Natural killer cell treated with Interleukin-12 subunit alpha and Interleukin-12 subunit beta and Interleukin-15 and Interleukin-18, amount 100 ng/mL, for 72 hours (primary cell): ENCODE data around the gene LGSN. TPM values are rescaled to one million over a fixed set of nuclear protein-coding genes. Genes with fewer than 3 reads are reported as not detected.
"Not testable (repeated sequence)": the region's sequence is repeated elsewhere in the genome, so short reads cannot be mapped to it uniquely, and the experiment has no call there.

Experiments
- ATAC-seq, 2 donors: fragments of 150-1000 bp; cut with Tn5 transposase in 1 of 2; sonication (Bioruptor Pico), chemical (Tn5 transposase) in 1 of 2; 2 replicates each; pipeline ENCODE4 v1.10.0; 2021
- DNase-seq: peaks from one replicate; pipeline ENCODE4 v3.0.0; 2022; ENCODE audit warnings: low spot score
- H3K27ac Mint-ChIP-seq, 2 donors: 1 replicate in 1 of 2; 2 replicates in 1 of 2; pipeline ENCODE4 v1.8.0; 2022; ENCODE audit warnings: mixed read lengths in 2 of 2, mild to moderate bottlenecking in 1 of 2, moderate library complexity in 1 of 2
- H3K27me3 Mint-ChIP-seq, 2 donors: 1 replicate in 1 of 2; 2 replicates in 1 of 2; pipeline ENCODE4 v1.8.0; 2022; ENCODE audit warnings: mixed read lengths in 2 of 2
- H3K36me3 Mint-ChIP-seq: one replicate; pipeline ENCODE4 v1.8.0; 2022; ENCODE audit warnings: mixed read lengths
- H3K4me1 Mint-ChIP-seq, 2 donors: 1 replicate in 1 of 2; 2 replicates in 1 of 2; pipeline ENCODE4 v1.8.0; 2022; ENCODE audit warnings: low read depth in 2 of 2, mixed read lengths in 2 of 2, mild to moderate bottlenecking in 1 of 2
- H3K4me3 Mint-ChIP-seq: one replicate; pipeline ENCODE4 v1.8.0; 2022; ENCODE audit warnings: mixed read lengths
- H3K9me3 Mint-ChIP-seq: 2 replicates; pipeline ENCODE4 v1.8.0; 2022; ENCODE audit warnings: mixed read lengths
- total RNA-seq, 2 donors: library from RNA; stranded (reverse); gene quantifications; one replicate each; pipeline ENCODE4 v1.2.3, GENCODE V29; 2022

The LGSN gene, protein sequence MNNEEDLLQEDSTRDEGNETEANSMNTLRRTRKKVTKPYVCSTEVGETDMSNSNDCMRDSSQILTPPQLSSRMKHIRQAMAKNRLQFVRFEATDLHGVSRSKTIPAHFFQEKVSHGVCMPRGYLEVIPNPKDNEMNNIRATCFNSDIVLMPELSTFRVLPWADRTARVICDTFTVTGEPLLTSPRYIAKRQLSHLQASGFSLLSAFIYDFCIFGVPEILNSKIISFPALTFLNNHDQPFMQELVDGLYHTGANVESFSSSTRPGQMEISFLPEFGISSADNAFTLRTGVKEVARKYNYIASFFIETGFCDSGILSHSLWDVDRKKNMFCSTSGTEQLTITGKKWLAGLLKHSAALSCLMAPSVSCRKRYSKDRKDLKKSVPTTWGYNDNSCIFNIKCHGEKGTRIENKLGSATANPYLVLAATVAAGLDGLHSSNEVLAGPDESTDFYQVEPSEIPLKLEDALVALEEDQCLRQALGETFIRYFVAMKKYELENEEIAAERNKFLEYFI
- total RNA-seq, result not detected

DNA sequence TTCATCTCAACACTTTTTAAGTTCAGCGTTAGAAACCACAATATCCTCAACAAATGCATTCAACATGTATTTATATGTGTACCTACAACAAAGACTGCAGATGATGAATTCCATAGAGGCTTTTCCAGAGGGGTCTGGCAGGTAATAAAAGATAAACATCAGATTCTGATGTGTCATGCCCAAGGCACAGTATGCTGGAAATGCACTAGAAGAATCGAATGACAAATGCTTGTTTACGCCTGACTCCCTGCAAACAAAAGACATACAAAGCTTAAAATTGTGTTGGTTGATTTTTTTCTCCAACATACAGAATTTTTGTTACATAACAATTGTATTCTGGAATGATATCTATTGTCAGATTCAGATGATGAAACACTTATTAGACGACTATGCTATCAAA lies at the start of gene LGSN:
TSS of gene LGSN (minus strand) at position 45 of the 400 bp plus-strand sequence. CDS start at position 5, 40 bp downstream.
- Mint-ChIP-seq H3K4me1 (no peaks in the 10 kb centered on the region), H3K27me3 (no peaks in the 10 kb centered on the region), H3K9me3 (no peaks in the 10 kb centered on the region), H3K27ac (no peak within 1 kb of the TSS), H3K36me3 (no peaks in the 10 kb centered on the region), H3K4me3 (no peak within 1 kb of the TSS)
- ATAC-seq (no peak), DNase-seq (no peak)

DNA sequence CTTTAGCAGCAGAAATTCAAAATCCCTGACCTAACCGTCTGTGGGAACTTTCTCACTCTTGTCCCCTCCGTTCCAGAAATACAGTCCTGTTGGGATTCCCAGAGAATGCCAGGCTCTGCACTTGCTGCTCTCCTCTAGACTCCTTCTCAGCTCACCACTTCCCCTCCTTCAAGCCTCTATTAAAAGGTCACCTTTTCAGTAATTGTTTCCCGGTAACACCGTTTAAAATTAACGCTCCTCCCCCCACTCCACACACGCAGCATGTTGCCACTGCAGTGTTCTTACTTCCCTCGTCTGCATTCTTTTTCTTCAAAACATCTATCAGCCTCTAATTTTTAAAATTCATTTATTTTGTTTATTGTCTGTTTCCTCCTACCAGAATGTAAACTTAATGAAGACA lies 48.6 kb upstream of the LGSN start:
- Mint-ChIP-seq H3K9me3 (peaks cover 6% of the 10 kb centered on the region), H3K27ac (no peak overlapping the region), H3K36me3 (peaks cover 12% of the 10 kb centered on the region), H3K4me3 (no peak overlapping the region), H3K27me3 (peaks cover 2 to 3% of the 10 kb centered on the region in 2 donors), H3K4me1 (no peaks in the 10 kb centered on the region)
- DNase-seq (no peak), ATAC-seq (no peak)

DNA sequence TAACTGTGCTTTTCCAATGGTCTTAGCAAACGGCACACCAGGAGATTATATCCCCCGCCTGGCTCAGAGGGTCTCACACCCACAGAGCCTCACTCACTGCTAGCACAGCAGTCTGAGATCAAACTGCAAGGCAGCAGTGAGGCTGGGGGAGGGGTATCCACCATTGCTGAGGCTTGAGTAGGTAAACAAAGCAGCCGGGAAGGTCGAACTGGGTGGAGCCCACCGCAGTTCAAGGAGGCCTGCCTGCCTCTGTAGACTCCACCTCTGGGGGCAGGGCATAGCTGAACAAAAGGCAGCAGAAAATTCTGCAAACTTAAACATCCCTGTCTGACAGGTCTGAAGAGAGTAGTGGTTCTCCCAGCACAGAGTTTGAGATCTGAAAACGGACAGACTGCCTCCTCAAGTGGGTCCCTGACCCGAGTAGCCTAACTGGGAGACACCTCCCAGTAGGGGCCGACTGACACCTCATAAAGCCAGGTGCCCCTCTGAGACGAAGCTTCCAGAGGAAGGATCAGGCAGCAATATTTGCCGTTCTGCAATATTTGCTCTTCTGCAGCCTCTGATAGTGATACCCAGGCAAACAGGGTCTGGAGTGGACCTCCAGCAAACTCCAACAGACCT lies 42.8 kb upstream of the LGSN start:
- H3K4me1 Mint-ChIP-seq, H3K4me3 Mint-ChIP-seq, H3K27ac Mint-ChIP-seq, DNase-seq, H3K27me3 Mint-ChIP-seq, H3K9me3 Mint-ChIP-seq, ATAC-seq: not testable (repeated sequence)
- H3K36me3 Mint-ChIP-seq, result peaks cover 21% of the 10 kb centered on the region

DNA sequence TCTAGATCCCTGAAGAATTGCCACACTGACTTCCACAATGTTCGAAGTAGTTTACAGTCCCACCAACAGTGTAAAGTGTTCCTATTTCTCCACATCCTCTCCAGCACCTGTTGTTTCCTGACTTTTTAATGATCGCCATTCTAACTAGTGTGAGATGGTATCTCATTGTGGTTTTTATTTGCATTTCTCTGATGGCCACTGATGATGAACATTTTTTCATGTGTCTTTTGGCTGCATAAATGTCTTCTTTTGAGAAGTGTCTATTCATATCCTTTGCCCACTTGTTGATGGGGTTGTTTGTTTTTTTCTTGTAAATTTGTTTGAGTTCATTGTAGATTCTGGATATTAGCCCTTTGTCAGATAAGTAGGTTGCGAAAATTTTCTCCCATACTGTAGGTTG lies 37.6 kb upstream of the LGSN start:
- not testable (repeated sequence) for ATAC-seq, H3K27me3 Mint-ChIP-seq, H3K9me3 Mint-ChIP-seq, H3K27ac Mint-ChIP-seq, H3K36me3 Mint-ChIP-seq, DNase-seq, H3K4me3 Mint-ChIP-seq
- peaks cover 9 to 27% of the 10 kb centered on the region in 2 donors for H3K4me1 Mint-ChIP-seq

DNA sequence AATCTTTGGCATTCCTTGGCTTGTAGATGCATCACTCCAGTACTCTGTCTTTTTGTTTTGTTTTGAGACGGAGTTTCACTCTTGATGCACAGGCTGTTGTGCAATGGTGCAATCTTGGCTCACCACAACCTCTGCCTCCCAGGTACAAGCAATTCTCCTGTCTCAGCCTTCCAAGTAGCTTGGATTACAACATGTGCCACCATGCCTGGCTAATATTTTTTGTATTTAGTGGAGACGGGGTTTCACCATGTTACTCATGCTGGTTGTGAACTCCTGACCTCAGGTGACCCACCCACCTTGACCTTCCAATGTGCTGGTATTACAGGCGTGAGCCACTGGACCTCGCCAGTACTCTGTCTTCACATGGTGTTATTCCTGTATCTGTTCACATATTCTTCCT lies 35.8 kb upstream of the LGSN start:
- H3K36me3 Mint-ChIP-seq, result peaks cover 6% of the 10 kb centered on the region

DNA sequence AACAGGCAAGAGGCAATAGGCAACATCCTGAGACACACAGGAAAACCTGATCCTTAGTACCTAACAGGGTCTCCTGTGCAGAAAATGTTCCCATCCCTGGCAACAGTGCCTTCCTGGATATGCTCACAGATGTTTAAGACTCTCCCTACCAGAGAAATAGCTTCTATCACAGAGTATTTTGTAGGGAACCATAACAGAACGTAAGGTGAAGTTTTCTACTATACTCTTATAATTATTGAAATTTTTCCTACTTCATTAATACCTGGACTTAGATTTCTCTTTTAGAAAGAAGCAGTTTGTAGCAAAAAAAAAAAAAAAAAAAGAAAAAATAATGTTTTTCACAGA lies 33.5 kb upstream of the LGSN start:
- Mint-ChIP-seq H3K4me3 (peak overlapping the region; percentile 78), H3K27ac (peak overlapping the region; percentile 76 to 79), H3K9me3 (no peaks in the 10 kb centered on the region)

More for the DNA sequence above, 35.8 kb upstream of the LGSN start:
- peaks cover 0 to 2% of the 10 kb centered on the region in 2 donors for H3K27me3 Mint-ChIP-seq
- DNase-seq, result no peak
- peak in 1 of 2 donors; percentile 76 for ATAC-seq
- H3K4me1 Mint-ChIP-seq, result peaks cover 16 to 36% of the 10 kb centered on the region in 2 donors
- H3K4me3 Mint-ChIP-seq, result no peak overlapping the region
- H3K27ac Mint-ChIP-seq, result peak overlapping the region in 1 of 2 donors; percentile 63
- peaks cover 3% of the 10 kb centered on the region for H3K9me3 Mint-ChIP-seq

DNA sequence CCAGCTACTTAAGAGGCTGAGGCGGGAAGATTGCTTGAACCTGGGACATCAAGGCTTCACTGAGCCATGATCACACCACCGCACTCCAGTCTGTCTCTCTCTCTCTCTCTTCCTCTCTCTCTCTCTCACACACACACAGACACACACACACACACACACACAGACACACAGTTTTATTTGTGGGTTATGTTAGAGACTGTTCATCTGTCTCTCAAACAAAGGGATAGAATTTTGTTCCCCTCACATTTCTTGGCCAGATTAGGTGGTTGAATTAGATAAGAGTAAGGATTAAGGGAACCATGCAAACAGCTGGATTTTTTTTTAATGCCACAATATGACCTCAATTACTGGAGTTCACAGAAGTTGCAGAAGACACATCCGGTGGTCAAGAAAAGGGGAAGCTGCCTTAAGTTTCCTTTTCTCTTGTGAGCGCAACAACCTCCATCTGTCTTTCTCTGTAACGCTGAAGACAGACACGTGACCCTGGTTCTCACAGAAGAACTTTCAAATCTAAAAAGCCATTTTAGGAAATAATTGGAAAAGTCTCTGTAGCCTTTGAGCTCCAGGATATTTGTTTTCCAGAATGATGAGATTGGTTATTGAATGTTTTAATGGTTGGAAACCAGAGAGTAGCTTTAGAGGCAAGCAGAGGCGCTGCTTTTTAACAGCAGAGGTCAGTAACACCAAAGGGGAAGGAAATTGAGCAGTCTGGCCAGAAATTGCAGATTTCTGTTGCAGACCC lies 32.9 kb upstream of the LGSN start:
- Mint-ChIP-seq H3K27ac (peak overlapping the region; percentile 76 to 79), H3K9me3 (no peaks in the 10 kb centered on the region), H3K36me3 (no peaks in the 10 kb centered on the region), H3K4me1 (peaks cover 20 to 39% of the 10 kb centered on the region in 2 donors), H3K4me3 (peak overlapping the region; percentile 78), H3K27me3 (no peaks in the 10 kb centered on the region)
- no peak for DNase-seq
- ATAC-seq, result peak; percentile 82 to 87

More for the DNA sequence above, 33.5 kb upstream of the LGSN start:
- peaks cover 20 to 39% of the 10 kb centered on the region in 2 donors for H3K4me1 Mint-ChIP-seq
- ATAC-seq (no peak), DNase-seq (no peak)
- H3K27me3 Mint-ChIP-seq, result no peaks in the 10 kb centered on the region
- no peaks in the 10 kb centered on the region for H3K36me3 Mint-ChIP-seq

DNA sequence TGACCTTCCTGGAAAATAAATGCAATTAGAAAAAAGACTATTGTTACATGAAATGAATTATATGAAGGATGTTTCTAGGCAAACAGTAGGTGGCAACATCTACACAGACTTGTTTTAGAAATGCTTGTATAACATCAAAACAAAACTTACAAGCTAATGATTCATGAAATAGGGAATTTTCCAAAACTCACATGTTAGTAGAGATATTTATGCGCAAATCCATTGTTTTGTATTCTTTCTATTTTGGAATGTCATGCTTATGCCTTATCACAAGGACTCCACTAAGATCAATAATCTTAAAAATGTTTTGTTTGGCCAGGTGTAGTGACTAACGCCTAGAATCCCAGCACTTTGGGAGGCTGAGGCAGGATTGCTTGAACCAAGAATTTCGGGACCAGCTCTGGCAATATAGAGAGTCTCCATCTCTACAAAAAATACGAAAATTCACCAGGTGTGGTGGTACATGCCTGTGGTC lies 32.3 kb upstream of the LGSN start:
- Mint-ChIP-seq H3K9me3 (no peaks in the 10 kb centered on the region), H3K27ac (peak overlapping the region; percentile 76 to 79), H3K4me3 (peak overlapping the region; percentile 78), H3K36me3 (no peaks in the 10 kb centered on the region), H3K27me3 (no peaks in the 10 kb centered on the region), H3K4me1 (peaks cover 20 to 39% of the 10 kb centered on the region in 2 donors)
- DNase-seq, result no peak
- ATAC-seq, result peak in 1 of 2 donors; percentile 45

DNA sequence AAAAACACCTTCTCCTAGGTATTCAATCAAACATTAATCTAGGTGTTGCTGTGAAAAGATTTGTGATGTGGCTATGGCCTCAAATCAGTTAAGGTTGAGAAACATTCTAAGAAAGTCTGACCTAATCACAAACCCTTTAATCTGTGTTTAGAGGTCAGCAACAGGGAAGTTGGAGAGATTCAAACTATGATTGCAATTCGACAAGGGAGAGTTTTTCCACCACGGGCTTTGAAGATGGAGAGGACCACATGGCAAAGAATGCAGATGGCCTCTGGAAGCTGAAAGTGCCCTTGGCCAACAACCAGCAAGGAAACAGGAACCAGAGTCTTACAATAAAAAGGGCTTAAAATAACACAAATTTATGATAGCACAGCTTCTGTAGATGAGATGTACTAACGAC lies 29.6 kb upstream of the LGSN start:
- H3K9me3 Mint-ChIP-seq, result no peaks in the 10 kb centered on the region
- peak overlapping the region in 1 of 2 donors; percentile 66 for H3K27ac Mint-ChIP-seq
- no peaks in the 10 kb centered on the region for H3K27me3 Mint-ChIP-seq
- ATAC-seq (no peak), DNase-seq (no peak)
- H3K4me3 Mint-ChIP-seq, result no peak overlapping the region
- H3K36me3 Mint-ChIP-seq, result no peaks in the 10 kb centered on the region
- H3K4me1 Mint-ChIP-seq, result peaks cover 20 to 25% of the 10 kb centered on the region in 2 donors

DNA sequence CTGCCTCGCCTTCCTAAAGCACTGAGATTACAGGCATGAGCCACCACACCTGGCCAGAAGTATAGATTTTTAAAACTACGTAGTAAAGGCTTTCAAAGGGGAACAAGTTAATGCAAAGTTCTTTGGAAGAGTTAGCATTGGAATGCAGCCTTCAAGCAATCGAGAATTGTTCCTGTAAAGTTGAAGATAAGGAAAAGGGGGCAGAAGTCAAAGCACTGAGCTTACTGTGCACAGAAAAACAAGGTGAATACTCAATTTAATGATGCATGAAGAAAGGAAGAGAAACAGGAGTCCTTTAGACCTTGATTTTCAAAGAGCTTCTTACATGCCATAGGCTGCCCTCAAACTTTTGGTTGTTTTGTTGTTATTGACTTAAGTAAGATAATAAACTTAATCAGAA lies 29.1 kb upstream of the LGSN start:
- ATAC-seq (no peak), DNase-seq (no peak)
- Mint-ChIP-seq H3K4me1 (peaks cover 20 to 24% of the 10 kb centered on the region in 2 donors), H3K27me3 (no peaks in the 10 kb centered on the region), H3K27ac (peak overlapping the region in 1 of 2 donors; percentile 66), H3K36me3 (no peaks in the 10 kb centered on the region), H3K4me3 (no peak overlapping the region), H3K9me3 (no peaks in the 10 kb centered on the region)

DNA sequence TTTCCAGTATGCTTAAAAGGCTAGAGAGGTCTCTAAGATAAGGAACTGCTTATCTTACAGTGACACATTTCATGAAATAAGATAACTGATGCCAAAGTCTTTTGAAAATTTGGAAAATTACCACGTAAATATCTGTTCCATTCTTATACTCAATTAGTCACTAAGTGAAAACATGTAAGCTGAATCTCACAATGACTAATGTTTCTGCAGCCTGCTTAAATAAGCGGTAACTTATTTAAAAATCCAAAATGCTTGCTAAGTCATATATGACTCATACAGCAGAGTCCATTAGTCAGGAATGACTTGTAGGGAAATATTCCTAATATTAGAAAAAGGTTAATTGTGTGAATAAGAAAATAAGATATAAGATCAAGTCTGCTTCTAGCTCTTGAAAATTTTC lies 27.8 kb upstream of the LGSN start:
- DNase-seq (no peak), ATAC-seq (no peak)
- Mint-ChIP-seq H3K4me1 (peaks cover 13 to 14% of the 10 kb centered on the region in 2 donors), H3K9me3 (no peaks in the 10 kb centered on the region), H3K27ac (no peak overlapping the region), H3K27me3 (no peaks in the 10 kb centered on the region), H3K4me3 (no peak overlapping the region), H3K36me3 (no peaks in the 10 kb centered on the region)

DNA sequence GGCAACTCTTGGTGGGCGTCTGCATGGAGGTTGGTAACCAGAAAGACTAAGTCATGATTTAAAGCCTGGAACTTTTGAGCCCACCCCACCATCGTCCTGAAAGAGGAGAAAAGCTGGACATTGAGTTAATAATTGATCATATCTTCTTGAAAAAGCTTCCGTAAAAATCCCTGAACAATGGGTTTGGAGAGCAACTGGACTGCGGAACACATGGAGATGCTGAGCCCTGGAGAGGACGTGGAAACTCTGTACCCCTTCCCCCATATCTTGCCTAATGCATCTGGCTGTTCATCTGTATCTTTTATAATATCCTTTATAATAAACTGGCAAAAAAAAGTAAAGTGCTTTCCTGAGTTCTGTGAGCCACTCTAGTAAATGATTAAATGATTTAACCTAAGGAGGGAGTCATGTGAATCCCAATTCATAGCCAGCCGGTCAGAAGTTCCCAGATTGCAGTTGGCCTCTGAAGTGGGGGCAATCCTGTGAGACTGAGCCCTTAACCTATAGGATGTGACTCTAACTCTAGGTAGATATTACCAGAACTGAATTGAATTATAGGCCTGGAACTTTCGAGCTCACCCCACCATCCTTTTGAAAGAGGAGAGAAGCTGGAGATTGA lies 26.5 kb upstream of the LGSN start:
- H3K4me3 Mint-ChIP-seq, result no peak overlapping the region
- no peaks in the 10 kb centered on the region for H3K36me3 Mint-ChIP-seq
- H3K27ac Mint-ChIP-seq, result no peak overlapping the region
- H3K4me1 Mint-ChIP-seq, result peaks cover 4 to 6% of the 10 kb centered on the region in 2 donors
- no peaks in the 10 kb centered on the region for H3K9me3 Mint-ChIP-seq
- no peaks in the 10 kb centered on the region for H3K27me3 Mint-ChIP-seq
- ATAC-seq (no peak), DNase-seq (no peak)

DNA sequence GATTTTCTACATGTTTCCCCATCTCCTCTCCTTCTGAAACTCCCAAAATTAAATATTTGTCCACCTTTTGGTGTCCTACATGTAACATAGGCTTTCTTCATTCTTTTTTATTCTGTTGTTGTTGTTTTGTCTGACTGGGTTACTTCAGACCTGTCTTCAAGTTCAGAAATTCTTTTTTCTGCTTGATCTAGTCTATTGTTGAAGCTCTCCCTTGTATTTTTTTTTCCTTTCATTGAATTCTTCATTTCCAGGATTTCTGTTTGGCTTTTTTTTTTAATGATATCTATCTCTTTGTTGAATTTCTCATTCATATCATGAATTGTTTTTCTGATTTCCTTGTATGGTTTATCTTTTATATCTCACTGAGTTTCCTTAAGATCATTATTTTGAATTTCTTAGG lies 20.6 kb upstream of the LGSN start:
- Mint-ChIP-seq H3K27ac (no peak overlapping the region), H3K4me3 (no peak overlapping the region), H3K36me3 (peaks cover 11% of the 10 kb centered on the region), H3K27me3 (no peaks in the 10 kb centered on the region), H3K9me3 (peaks cover 13% of the 10 kb centered on the region), H3K4me1 (no peaks in the 10 kb centered on the region)
- ATAC-seq (no peak), DNase-seq (no peak)
